Measurements from ENCODE around the gene DENND5A.
"Not testable (repeated sequence)": the region's sequence is repeated elsewhere in the genome, so short reads cannot be mapped to it uniquely, and the experiment has no call there.

The DENND5A gene

DNA sequence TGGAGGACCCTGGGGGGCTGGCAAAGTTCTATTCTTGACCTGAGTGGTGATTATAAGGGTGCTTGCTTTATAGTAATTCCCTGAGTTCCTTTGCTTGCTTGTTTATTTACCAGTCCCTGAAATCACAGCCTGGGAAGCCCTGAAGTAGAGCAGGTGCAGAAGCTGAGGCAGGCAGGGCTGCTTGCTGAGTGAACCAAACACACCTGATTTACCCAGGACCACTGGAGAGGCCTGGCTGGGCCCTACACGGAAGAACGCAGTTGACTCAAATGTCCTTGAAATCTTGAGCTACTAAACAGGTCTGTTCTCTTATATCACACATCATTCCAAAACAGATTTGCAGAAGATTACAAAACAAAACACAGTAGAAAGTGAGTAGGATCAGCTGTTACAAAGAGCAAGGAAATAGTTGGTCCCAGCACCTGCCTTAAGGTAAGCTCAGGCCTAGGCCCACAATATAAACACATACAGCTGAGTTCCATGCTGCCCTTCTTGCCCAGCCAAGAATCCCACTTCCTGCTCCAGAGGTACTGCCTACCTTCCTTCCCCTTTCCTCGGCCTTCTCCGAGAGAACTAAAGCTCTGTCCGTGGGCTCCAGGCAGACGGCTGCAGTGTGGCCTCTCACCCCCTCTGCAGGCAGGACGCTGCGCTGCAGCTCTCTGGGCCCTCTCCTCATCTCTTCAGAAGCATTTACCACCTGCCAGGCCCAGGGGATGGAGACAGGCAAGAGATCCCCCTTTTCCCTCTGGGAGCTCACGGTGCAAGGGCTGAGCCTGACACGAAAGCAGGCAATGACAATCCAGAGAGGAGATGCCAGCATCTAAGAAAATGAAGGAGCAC lies 127.6 kb downstream of the DENND5A start:
- DNase-seq, result peak; percentile 79

GRCh38 chr11:9136741-9137140 lies 128.4 kb downstream of the DENND5A start:
- no peak for DNase-seq

- no peak for DNase-seq
Measured at GRCh38 chr11:9133956-9134355, 131.2 kb downstream of the DENND5A start.

DNA sequence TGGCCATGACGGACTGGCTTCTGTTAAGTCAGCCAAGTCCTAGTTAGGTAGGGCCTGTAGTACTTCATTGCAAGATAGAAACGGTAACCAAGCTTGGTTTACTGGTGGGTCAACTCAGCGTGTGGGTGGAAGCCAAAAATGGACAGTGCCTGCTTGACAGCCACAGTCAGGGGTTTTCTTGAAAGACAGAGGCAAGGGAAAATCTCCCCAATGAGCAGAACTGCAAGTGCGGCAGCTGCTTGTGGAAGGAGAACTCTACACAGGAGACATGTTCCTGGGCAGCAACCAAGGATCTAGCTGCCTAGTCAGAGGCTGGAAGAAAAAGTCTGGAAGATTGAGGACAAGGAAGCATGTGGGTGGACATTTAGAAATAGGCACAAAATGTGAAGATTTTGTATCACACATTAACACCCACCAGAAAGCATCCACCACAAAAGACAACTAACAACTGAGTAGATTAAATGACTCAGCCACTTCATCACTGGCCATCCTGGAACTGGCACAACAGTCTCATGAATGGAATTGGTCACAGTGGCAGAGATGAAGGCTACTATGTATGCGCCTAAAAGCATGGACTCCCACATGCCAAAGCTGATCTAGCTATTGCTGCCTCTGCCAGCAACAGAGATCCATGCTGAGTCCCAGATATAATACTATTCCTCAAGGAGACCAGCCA lies 132.8 kb downstream of the DENND5A start:
- DNase-seq, result no peak

GRCh38 chr11:9130297-9130696 lies 134.9 kb downstream of the DENND5A start:
- DNase-seq, result no peak

GRCh38 chr11:9126636-9127035 lies 138.5 kb downstream of the DENND5A start:
- no peak for DNase-seq

DNA sequence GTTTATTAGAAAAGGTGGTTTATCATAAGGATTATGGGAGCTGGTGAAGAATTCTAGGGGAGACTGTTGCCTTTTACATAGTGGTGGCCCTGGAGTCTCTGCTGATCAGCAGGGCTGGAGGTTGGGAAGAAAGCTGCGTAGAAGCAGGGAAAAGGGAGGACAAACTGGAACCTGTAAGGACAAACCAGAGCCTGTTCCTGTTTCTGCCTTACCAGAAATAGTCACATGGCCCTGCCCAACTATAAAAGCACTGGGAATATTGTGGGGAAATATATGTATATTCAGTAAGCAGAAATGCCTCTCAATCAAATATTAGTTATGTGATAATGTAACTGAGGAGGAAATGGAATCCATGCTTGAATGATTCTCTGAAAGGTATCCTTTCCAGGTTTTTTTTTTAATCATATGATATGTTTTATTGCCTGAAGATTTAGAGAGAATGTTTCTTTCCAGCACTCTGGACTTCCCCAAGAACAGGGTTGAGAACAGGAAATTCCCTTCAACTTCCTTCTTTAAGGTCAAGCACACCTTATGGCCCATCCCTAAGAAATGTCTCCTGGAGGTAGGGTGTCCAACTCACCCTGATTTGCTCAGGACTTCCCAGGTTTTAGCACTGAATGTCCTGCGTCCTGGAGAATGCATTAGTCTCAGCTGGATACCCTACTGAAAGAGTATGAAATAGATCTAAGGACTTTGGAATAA lies 139.8 kb downstream of the DENND5A start:
- DNase-seq, result no peak

- DNase-seq, result no peak
Measured at GRCh38 chr11:9123595-9124304, 141.4 kb downstream of the DENND5A start.

- no peak for DNase-seq
Measured at GRCh38 chr11:9121469-9121796, 143.7 kb downstream of the DENND5A start.

DNA sequence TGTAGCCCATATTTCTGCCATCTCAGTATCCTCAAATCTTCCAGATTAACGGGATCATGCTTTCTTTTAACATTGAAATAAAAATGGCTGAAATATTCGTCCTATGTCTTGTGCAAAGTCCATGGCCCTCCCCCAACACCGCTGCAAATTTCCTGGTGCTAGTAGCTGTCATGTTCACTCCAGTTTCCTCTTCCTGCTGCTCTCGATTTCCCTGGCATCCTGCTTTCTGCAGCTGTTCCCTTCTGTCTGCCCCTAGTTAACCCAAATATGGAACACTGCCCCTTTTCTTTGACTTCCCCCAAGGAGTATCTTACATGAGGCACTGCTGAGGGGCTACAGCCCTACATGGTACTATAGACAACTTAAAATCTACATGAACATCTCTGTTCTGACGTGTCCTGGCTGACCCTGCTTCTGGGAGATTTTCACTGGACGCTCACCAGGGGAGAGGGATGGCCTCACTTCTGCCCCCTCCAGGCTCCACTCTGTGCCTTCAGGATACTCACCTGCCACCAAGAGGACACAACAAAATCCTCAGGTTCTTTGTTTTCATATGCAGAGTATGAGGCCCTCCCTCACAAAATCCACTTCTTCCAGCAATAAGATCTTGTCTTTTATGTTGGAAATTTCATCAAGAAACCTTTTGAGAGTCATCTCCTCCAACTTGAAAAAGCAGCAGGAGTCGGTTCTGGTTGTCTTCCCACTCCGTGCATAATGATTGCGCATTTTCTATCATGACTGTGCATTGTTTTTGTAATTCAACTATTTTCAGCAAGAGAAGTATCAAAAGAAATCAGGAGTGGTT lies 144.3 kb downstream of the DENND5A start:
- no peak for DNase-seq

GRCh38 chr11:9118277-9118676 lies 146.9 kb downstream of the DENND5A start:
- no peak for DNase-seq

DNA sequence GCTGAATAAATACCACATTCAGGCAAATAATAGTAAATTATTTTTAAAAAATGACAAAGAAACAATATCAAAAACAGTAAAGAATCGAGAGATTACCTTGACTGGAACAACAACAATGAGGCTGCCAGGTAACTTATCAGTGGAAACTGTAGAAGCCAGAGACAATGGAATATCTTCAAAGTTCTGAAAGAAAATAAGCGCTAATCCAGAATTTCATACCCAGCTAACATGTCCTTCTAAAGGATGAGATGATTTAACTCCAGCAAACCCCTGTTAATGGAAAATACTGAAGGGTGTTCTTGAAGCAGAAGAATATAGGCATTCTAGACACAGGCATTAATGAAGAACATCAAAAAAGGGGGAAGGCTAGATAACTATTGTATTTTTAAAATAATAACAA lies 153.1 kb downstream of the DENND5A start:
- DNase-seq, result no peak

DNA sequence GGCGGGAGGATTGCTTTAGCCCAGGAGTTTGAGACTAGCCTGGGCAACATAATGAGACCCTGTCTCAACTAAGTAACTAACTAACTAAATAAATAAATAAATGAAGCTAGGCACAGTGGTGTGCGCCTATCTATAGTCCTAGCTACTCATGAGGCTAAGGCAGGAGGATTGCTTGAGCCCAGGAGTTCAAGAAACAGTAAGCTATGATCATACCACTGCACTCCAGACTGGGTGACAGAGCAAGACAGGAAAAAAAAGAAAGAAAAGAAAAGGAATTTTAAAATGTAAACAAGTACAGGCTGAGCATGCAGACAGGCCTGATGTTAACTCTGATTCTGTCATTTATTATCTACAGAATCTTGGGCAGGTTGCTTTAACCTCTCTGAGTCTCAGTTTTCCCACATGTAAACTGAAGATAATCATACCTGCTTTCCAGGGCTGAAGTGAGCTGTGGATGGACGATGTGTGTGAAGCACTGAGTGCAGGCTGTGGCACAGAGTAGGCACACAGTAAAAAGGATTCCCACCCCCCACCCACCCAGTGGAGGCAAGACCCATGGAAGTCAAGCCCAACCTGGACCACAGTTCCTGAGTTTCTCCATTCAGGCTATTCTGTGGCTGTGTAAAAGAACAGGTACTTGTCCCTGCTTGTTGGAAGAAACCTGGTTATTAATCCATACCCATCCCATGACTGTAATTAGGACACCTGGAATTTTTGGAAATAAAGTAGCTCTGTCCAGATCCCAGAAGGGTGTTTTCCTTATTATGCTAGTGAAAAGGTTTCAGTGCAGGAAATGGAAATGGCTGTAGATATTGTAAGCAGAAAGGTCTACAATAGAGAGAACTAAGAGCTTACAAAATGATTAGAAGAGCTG lies 155.1 kb downstream of the DENND5A start:
- no peak for DNase-seq

GRCh38 chr11:9104580-9104979 lies 160.6 kb downstream of the DENND5A start:
- no peak for DNase-seq

GRCh38 chr11:9103542-9104276 lies 161.4 kb downstream of the DENND5A start:
- no peak for DNase-seq

- no peak for DNase-seq
Measured at GRCh38 chr11:9099617-9100016, 165.5 kb downstream of the DENND5A start.

GRCh38 chr11:9098455-9098854 lies 166.7 kb downstream of the DENND5A start:
- DNase-seq, result not testable (repeated sequence)

- not testable (repeated sequence) for DNase-seq
Measured at GRCh38 chr11:9097186-9097943, 167.8 kb downstream of the DENND5A start.

- DNase-seq, result no peak
Measured at GRCh38 chr11:9096427-9096826, 168.7 kb downstream of the DENND5A start.

GRCh38 chr11:9095421-9095820 lies 169.7 kb downstream of the DENND5A start:
- no peak for DNase-seq
